Stimulated activated CD8-positive, alpha-beta memory T cell treated with anti-CD3 and anti-CD28 coated beads, Interleukin-7, amount 100 ng/mL, for 1 hour (primary cell): ENCODE data around the gene SLC35C1.
A peak's percentile ranks its signal among the peaks of the same experiment; 100 is the strongest.

Experiments used
- DNase-seq, 2 donors: peaks; one replicate each; pipeline ENCODE4 v3.0.0-alpha.2; 2020; ENCODE audit warnings: low read depth in 2 of 2

SLC35C1 gene

DNA sequence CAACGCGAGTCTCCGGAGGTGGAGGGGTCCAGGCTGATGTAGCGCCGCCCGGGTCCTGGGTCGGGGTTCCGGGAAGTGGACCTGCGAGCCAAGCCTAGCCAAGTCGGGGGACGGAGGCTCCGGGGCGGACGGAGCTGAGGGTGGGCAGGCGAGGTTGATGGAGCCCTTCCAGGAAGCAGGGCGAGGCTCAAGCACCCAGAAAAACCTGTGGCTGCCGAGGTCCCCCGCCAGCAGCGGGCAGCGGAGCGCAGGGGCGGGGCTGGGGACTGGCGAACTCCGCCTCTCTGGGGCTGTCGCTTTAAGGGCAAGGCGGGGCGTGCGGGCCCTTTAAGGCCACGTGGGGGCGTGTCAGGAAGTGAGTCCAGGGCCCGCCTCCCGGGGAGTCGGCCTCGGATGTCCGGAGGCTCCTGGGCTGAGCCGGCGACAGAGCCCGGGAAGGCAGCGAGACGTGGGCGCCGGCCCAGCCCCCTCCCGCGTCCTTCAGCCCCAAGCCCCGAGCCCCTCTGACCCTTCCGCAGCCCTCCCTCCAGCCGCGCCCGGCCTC, at the start of gene SLC35C1:
Gene SLC35C1, plus strand, starts transcription at position 389 of the 544 bp plus-strand sequence. CDS start 653 bp downstream, outside the sequence.
- DNase-seq: peak; percentile 89 to 94

DNA sequence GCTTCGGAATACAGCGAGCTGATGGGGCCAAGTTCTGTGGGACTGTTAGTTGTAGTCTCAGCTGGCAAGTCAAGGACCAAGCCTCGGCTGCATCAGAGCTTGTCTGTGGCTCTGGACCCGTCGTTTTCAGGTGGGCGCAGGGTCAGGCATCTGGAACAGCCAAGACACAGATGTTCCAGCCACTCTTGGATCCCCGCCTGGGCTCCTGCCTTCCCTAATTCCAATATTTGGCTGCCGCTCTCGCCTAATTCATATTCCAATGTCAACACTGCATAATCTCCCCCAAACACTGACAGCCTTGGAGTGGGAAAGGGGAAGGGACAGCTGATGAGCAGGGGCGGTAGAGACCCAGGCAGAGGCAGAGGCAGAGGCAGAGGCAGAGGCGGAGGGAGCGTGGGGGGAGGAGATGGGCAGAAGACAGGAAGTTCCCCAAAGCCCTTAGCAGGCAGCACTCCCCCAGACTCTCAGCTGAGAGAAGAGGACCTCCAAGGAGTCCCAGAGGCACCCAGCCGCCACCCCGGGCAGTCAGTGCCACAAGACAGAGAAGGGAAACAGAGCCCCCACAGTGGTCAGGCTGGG, 49.6 kb upstream of the SLC35C1 start:
- no peak for DNase-seq

DNA sequence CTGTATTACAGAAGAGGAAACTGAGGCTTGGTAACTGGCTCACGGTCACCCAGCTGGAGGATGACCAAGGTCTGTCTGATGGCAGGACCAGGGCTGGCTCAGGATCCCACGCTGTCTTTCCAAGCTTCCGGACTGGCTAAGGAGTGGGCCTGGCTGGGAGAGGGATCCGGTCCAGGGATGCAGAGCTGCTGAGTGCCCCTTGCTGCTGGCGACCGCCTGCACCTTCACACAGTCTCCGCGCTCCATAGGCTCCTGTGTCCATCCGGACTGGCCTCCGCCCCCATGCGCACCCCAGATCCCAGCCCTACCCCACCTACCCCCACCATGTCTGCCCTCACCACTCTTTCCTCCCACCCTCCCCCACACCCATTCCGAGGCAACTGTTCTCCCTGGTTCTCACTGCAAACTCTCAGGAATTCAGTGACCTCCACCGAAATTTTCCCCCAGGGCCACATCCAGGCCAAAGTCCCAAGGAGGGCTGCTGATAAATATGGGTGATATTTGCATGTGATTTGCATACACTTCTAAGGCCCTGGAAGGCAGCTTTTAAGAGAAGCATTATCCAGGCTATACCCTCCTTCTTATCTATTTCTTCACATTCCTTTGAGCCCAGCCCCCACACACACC, 48.5 kb upstream of the SLC35C1 start:
- DNase-seq: no peak

- DNase-seq: no peak
These were observed 47.3 kb upstream of the SLC35C1 start for GRCh38 chr11:45757672-45758071.

- no peak for DNase-seq
These were observed 43.3 kb upstream of the SLC35C1 start for GRCh38 chr11:45761659-45762058.

DNA sequence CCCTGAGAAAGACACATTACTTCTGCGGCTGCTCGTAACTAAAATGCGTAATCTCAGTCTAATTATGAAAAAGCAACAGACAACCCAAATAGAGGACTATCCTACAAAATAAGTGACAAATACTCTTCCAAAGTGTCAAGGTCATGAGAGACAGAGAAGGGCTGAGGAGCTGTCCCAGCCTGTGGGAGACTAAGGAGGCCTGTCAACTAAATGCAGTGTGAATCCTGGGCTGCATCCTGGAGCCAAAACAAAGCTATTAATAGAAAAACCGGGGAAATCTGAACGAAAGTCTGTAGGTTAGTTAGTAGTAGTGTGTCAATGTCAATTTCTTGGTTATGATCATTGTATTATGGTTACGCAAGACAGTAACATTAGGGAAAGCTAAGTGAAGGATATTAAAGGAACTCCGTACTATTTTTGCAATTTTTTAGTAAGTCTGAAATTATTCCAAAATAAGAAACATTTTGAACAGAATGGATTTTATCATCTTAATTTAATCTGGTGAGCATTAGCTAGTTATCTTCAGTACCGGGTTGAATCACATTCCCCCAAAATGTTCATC, 39.8 kb upstream of the SLC35C1 start:
- no peak for DNase-seq

- DNase-seq: no peak
These were observed 39.1 kb upstream of the SLC35C1 start for GRCh38 chr11:45765836-45766235.

DNA sequence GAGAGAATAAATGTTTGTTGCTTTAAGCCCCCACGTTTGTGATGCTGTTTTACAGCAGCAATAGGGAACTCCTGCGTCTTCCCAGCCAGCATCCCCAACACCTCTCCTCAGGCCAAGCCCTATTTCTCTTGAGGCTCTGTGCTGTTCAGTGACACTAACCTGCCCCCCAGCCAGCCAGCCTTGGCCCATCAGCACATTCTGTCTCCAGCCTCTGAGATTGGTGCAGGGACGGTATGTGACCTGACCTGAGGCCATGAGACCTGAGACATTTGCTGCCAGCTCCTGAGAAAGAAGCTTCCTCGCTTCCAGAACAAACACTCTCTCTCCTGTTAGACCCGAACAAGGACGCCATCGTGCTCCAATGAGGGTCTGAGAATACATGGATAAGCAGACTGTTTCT, 38.5 kb upstream of the SLC35C1 start:
- no peak for DNase-seq

DNA sequence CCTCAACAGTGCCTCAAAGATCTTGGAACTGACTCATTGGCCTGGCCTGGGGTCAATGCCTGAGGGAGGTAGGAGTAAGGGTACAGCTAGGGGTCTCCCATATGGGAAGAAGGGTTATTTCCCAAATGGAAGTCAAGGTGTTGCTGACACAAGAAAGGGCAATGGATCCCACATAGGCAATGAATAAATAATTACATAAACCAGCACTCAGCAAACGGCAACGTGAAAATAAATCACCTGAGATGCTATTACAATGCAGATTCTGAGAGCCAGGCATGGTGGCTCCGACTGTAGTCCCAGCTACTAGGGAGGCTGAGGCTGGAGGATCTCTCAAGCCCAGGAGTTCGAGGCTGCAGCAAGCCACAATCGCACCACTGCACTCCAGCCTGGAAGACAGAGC, 36.5 kb upstream of the SLC35C1 start:
- no peak for DNase-seq

- no peak for DNase-seq
These were observed 35.0 kb upstream of the SLC35C1 start for GRCh38 chr11:45769960-45770359.

DNA sequence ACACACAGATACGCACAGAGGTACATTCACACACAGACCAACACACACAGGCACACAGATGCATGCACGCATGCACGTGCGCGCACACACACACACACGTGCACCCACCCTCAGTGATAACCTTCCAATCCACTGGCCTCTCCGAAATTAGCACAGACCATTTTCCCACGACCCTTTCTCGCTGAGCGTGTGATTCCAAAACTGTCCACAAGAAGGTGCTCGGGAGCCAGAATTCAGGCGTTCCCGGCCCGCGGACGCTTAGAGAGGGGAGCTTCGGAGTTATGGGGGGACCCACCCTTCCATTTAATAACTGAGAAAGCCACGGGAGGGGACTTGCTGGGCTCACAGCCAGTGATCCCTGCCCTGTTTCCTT, 33.8 kb upstream of the SLC35C1 start:
- peak; percentile 59 for DNase-seq

GRCh38 chr11:45771566-45772448, 33.1 kb upstream of the SLC35C1 start:
- DNase-seq: peak; percentile 56 to 68

DNA sequence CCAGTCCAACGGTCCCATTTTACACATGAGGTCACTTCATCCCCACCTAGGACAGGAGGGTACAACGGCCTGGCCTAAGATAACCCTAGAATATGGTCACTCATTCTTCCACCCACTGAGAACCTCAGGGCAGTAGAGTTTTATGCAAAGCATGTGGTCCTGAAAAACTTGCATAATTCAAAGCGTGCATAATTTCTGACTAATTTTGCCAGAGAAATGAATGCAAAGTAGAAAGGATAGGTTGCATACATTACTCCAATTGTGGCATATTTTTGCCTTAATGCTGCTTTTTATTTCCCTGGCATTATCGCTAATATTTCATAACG, 32.5 kb upstream of the SLC35C1 start:
- DNase-seq: no peak

GRCh38 chr11:45772986-45773785, 31.8 kb upstream of the SLC35C1 start:
- DNase-seq: no peak

GRCh38 chr11:45773786-45774655, 30.9 kb upstream of the SLC35C1 start:
- DNase-seq: no peak

- DNase-seq: no peak
These were observed 30.2 kb upstream of the SLC35C1 start for GRCh38 chr11:45774786-45775185.

DNA sequence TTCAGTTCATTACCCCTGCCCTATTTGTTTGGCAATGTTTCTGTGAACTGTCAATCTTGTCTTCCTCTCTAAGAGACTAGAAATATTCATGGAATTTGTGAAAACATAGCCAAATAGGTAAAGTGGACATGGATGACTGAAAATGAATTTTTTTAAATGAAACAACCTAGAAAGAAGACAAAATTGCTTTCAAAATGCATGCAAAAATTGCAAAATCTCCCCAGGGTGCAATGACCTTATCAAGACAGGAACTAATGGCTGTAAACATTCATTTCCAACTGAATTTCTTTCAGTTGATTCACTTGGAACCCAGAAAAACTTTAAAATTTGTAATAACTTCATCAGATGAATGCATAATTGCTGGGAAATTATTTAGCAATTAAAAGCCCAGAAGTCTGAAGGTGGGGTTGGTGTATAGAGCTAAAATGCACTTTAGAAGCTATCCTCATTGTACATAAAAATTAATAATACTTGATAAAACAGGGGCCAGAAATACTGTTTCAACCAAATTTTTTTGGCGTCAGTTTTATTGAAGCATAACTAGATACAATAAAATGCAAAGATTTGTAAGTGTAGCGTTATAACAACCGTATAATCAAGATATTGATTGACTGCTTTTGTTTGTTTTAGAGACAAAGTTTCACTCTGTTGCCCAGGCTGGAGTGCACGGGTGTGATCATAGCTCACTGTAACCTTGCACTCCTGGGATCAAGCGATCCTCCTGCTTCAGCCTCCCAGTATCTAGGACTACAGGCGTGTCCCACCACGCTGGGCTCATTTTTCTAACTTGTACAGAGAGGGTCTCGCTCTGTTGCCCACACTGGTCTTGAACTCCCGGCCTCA, 27.6 kb upstream of the SLC35C1 start:
- DNase-seq: no peak

DNA sequence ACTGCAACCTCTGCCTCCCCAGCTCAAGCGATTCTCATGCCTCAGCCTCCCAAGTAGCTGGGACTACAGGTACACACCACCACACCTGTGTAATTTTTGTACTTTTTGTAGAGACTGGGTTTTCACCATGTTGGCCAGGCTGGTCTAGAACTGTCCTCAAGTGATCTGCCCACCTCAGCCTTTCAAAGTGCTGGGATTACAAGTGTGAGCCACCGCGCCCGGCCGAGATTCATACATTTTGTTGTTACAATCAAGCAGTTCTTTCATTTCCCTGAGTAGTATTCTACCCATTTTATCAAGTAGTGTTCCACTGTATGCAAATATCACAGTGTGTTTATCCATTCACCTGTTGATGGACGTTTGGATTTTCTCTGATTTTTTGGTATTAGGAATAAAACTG, 26.6 kb upstream of the SLC35C1 start:
- no peak for DNase-seq

DNA sequence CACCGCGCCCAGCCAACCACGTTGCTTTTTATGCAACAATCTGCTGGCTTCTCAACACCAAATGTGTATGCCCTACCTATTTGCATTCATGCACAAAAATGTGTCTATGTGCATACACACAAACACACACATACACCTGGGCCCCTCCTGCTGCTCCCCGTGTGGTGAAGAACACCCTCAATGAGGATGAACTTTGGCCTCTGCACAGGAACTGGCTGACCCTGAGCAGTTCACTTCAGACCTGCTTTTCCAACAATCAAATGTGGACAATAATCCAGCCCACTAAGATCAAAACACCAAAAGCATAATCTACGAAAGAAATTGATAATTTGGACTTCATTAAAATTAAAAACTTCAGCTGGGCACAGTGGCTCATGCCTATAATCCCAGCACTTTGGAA, 25.3 kb upstream of the SLC35C1 start:
- DNase-seq: no peak

GRCh38 chr11:45786272-45786671, 18.7 kb upstream of the SLC35C1 start:
- DNase-seq: no peak
